GM21576 (cell line): ENCODE measurements around the gene RSAD2.
"Not testable (repeated sequence)": the region's sequence is repeated elsewhere in the genome, so short reads cannot be mapped to it uniquely, and the experiment has no call there.

Experiments
- ATAC-seq: cut with Tn5 transposase; IDR thresholded peaks from one replicate; pipeline ENCODE4 v1.9.1; 2021; ENCODE audit warnings: mild to moderate bottlenecking, moderate library complexity; ENCODE audit not compliant: unreplicated experiment

The RSAD2 gene

GRCh38 chr2:6877402-6878304 is at the start of gene RSAD2:
RSAD2 (plus strand) TSS chr2:6877777; CDS start chr2:6877801, 24 bp downstream.
- peak; percentile 77 for ATAC-seq

DNA sequence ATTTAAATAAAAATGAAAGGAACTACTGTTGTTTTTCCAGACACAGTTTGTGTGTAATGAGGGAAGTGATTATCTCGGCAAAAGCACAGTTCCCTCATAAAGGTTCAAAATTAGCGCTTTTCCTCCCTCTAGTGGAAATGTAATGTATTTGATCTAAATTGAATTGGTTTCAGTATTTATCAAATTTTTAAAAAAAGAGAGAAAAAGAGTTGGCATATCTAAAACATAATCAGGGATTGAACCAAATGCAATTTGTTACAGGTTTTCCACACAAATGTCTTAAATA is 49.3 kb upstream of the RSAD2 start:
- no peak for ATAC-seq

- no peak for ATAC-seq
Observed at GRCh38 chr2:6831229-6831628, 46.3 kb upstream of the RSAD2 start.

DNA sequence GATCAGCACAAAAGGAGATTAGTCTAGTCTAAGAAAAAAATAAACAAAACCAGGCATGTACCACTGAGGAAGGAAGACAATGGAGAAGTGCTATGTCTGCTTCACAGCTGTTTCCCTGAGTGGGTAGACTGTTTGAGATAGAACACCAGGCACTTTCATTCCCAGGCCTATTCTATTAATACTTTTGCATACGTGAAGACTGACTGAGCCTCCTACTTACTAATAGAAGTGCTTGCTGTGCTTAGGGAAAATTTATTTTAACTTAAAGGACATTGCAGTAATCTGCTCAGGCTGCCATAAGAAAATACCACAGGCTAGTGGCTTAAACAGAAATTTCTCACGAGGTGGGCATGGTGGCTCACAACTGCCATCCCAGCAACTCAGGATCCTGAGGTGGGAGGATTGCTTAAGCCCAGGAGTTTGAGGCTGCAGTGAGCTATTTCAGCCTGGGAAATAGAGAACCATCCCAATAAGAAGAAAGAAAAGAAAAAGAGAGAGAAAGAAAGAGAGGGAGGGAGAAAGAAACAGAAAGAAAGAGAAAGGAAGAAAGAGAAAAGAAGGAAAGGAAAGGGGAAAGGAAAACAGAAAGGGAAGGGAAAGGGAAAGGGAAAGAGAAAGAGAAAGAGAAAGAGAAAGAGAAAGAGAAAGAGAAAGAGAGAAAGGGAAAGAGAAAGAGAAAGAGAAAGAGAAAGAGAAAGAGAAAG is 44.8 kb upstream of the RSAD2 start:
- ATAC-seq = no peak

DNA sequence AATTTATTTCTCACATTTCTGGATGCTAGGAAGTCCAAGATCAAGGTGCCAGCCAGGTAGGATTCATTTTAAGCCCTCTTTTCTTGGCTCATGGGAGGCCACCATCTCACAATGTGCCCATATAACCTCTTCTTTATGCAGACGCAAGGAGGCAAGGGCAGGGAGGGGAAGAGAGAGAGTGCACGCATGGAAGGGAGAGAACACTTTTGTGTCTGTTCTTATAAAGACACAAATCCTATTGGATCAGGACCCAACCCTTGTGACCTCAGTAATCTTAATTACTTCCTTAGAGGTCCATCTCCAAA is 44.3 kb upstream of the RSAD2 start:
- ATAC-seq = no peak

GRCh38 chr2:6834163-6834562 is 43.4 kb upstream of the RSAD2 start:
- no peak for ATAC-seq

GRCh38 chr2:6835467-6835866 is 42.1 kb upstream of the RSAD2 start:
- ATAC-seq = no peak

- ATAC-seq = no peak
Observed at GRCh38 chr2:6838673-6839319, 38.8 kb upstream of the RSAD2 start.

DNA sequence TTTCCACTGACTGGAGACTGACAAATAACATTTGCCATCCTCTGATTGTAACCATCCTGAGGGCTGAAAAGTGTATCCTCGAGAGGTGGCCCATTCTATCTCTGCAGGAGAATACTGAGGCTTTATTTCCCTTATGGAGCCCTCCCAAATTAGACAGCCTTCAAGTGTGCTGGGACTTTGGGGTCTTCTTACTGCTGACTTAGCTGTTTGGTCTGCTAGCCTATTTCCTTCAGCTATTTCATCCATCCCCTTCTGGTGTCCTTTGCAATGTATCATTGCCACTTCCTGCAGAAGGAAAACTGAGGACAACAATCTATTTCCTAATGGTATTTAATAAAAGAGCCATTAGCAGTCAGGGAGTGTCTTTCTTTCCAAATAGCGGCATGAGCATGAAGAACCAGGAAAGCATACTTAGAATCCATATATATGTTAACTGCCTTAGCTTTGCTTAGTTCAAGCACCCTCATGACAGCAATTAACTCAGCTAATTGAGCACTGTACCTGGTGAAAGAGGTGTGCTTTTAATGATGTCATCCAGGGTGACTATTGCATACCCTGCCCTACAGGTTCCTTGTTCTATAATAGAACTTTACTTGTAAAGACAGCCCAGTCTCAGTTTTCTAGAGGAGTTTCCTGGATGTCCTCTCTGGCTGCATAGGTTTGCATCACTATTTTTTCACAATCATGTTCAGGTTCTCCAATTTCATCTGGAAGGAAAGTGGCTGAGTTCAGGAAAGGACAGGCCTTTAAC is 35.9 kb upstream of the RSAD2 start:
- ATAC-seq = no peak

DNA sequence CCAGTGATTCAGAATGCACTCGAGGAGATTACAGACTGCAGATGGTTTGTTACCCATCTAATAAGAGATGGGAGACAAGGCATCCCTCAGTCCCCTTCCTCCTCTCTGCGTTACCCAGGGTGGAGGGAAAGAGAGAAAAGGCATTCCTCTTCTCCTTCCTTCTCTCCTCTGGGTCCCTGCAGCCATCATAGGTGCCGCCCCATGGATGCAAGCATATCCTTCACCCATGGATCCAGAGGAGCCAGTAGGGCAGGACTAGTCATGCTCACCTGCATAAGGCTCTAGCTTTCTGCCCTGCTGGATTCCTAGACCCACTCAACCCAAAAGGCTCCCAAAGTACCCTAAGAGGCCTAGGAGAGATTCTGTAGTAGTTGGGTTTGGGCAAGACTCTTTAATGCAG is 32.3 kb upstream of the RSAD2 start:
- no peak for ATAC-seq

DNA sequence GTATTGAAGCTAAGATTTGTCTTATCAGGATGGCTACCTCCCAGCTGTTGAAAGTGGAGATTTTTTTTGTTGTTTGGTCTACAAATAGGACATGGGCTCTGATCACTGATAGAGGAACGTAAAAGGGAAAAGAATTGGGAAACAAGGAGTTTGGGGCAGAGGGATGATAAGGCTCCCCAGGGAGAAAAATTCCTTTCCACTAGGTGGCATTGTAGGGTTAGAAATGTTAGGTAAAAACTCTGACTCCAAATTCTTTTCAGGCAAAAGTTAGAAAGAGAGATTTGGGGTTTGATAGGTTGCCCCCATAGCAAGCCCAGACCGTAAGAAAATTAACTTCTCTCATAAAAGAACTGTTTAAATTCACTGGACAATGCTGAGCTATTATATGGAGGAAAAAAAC is 31.7 kb upstream of the RSAD2 start:
- no peak for ATAC-seq

GRCh38 chr2:6846540-6846939 is 31.0 kb upstream of the RSAD2 start:
- ATAC-seq = no peak

DNA sequence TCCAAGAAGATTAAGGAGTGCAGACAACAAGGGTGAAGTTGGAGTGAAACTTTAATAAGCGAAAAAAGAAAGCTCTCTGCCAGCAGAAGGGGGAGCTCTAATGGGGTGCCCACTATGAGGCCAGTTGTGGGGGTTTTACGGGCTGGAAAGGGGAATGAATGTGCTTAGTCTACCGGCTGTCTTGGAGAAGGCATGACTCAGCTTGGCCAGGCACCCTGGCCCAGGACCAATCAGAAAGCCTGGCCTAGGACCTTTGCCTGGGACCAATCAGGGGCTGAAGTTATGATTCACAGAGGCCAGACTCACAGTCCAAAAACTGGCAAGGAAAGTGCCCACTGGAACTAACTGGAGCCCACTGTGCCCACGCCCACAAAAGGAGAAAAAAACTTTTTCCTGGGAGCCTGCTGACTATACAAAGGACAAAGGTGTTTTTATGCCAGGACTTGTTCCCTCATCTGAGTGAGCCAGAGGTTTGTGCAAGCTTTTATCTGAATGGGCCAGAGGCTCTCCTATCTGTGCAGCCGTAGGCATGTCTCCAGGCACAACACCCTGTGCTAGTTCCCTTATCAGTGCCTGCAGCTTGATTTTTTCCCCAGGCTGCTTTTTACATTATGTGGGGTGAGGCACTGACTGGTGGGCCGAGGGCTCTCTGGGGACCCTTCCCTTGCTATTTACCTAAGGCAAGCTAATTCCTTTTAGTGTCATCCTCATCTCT is 30.5 kb upstream of the RSAD2 start:
- ATAC-seq = no peak

DNA sequence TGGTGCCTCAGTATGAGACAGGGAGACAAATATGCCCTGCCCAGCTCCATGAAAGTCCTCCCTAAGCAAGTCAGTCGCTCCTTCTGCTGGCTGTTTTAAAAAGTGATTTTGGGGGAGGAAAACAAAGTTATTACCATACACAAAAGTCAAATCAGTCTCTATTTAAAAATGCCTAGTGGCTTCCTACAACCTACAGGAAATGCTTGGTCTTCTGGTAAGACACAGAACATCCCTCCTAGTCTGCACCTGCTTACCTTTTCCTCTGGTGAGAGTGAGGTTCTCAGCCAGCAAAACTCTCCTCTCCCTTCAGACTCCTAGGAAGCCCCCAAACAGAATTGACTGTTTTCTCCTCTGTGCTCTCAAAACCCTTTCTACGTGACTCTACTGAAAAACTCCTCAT is 25.4 kb upstream of the RSAD2 start:
- no peak for ATAC-seq

DNA sequence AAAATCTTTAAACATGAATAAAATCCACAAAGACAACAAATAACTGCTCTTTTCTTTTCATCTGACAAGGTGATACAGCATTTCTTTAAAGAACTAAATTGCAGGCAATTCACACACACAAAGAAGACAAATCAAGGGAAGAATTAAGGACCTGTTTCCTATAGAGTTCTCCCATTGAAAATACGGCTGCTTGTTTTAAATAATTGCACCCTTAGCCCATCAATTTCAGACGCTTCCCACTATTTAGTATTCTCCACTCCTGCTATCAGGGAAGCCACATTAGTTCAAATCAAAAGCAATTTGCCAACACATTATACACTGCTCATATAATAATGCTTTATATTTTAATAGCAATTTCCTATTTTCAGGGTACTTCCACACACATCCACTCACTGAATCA is 23.2 kb upstream of the RSAD2 start:
- ATAC-seq = no peak

GRCh38 chr2:6855860-6856547 is 21.6 kb upstream of the RSAD2 start:
- no peak for ATAC-seq

- no peak for ATAC-seq
Observed at GRCh38 chr2:6856548-6856920, 21.0 kb upstream of the RSAD2 start.

DNA sequence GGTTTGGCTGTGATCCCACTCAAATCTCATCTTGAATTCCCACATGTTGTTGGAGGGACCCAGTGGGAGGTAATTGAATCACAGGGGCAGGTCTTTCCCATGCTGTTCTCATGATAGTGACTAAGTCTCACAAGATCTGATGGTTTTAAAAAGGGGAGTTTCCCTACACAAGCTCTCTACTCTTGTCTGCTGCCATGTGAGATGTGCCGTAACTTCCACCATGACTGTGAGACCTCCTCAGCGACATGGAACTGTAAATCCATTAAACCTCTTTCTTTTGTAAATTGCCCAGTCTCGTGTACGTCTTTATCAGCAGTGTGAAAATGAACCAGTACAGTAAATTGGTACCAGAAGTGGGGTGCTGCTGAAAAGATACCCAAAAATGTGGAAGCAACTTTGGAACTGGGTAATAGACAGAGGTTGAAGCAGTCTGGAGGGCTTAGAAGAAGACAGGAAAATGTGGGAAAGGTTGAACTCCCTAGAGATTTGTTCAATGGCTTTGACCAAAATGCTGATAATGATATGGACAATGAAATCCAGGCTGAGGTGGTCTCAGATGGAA is 19.0 kb upstream of the RSAD2 start:
- not testable (repeated sequence) for ATAC-seq

GRCh38 chr2:6860296-6860695 is 17.3 kb upstream of the RSAD2 start:
- no peak for ATAC-seq

DNA sequence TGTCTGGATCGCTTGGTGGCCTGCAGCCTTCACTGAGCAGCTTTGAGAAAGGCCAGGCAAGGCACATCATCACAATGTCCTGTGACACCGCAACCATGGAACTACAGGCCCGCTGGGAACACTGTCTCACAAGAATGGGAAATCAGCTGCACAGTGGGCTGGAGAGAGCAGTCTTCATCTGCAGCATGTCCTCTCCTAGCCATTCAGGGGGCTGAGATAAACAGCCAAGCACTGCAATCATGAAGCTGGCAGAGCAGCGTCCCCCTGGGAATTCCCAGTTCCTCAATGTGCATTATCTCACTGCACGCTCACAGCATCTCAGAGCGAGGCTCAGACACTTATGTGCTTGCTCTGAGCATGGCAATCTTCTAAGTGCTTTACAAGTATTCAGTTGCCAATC is 13.8 kb upstream of the RSAD2 start:
- ATAC-seq = no peak
